ENCODE data around the gene SEMG2.
A peak's percentile ranks its signal among the peaks of the same experiment; 100 is the strongest.

SEMG2 gene

DNA sequence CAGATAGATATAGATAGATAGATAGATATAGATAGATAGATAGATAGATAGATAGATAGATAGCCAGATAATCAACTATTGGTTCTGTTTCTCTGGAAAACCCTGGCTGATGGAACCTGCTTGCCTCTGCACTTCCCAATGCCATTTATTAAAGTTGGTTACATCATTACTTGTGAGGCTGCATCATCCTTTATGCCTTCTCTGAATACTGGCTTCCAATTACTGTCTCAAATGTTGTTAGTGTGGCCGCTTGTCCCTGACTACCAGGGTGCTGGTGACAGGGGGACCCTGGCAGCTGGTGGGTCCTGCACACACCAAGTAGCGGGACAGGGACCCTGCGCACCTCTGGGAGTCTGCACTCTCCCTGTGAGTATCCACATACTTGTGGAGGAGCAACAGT, 37.1 kb downstream of the SEMG2 start:
- H3K4me2 ChIP-seq (ENCODE audit: insufficient read depth, low read length, poor library complexity, severe bottlenecking), result no peak overlapping the region
- H3K9me3 ChIP-seq (replicated peaks in 1 of 2; ENCODE audit: control insufficient read depth in 2 of 2, insufficient read depth in 1 of 2, low read depth in 1 of 2, low read length in 2 of 2), result no peaks in the 10 kb centered on the region
- H3K79me1 ChIP-seq (ENCODE audit: low read depth, low read length), result no peaks in the 10 kb centered on the region
- no peak overlapping the region for H4K8ac ChIP-seq (ENCODE audit: low read depth, low read length)
- no peak overlapping the region for H2AFZ ChIP-seq (ENCODE audit: low read length)
- no peak overlapping the region for H2AK5ac ChIP-seq (ENCODE audit: low read depth, low read length)
- H2BK120ac ChIP-seq (ENCODE audit: low read depth, low read length), result no peak overlapping the region
- WGBS, 2 donors (ENCODE audit: extremely low coverage in 2 of 2, insufficient read length in 2 of 2, insufficient replicate concordance in 1 of 2), result no CpG with 5 or more reads among the region's 3 CpGs
- H2BK15ac ChIP-seq (ENCODE audit: low read length), result no peak overlapping the region
- H4K91ac ChIP-seq (ENCODE audit: low read depth, low read length, poor library complexity), result no peak overlapping the region
- H2BK12ac ChIP-seq (ENCODE audit: low read length), result no peak overlapping the region
- DNase-seq (ENCODE audit: low spot score), result no peak
- no peak overlapping the region for H2BK5ac ChIP-seq (ENCODE audit: low read length)
- no peak overlapping the region for H3K14ac ChIP-seq (ENCODE audit: low read length)
- no peak overlapping the region for H3K9ac ChIP-seq (ENCODE audit: low read depth, low read length, poor library complexity)
- peaks cover 0 to 8% (median 0%) of the 10 kb centered on the region in 3 experiments for H3K27me3 ChIP-seq (ENCODE audit: control insufficient read depth in 3 of 3, insufficient read depth in 3 of 3, low read depth in 1 of 3, low read length in 3 of 3)
- H3K36me3 ChIP-seq (replicated peaks in 1 of 2; ENCODE audit: control insufficient read depth in 2 of 2, insufficient read depth in 2 of 2, low read length in 2 of 2), result no peaks in the 10 kb centered on the region
- no peak overlapping the region for H3K4ac ChIP-seq (ENCODE audit: low read length)
- H3K4me3 ChIP-seq (ENCODE audit: low read length in 2 of 2), result no peak overlapping the region
- H3K23ac ChIP-seq (ENCODE audit: low read depth, low read length, poor library complexity), result no peak overlapping the region
- peaks cover 12 to 17% of the 10 kb centered on the region in 2 donors for H3K4me1 ChIP-seq (ENCODE audit: control insufficient read depth in 2 of 2, insufficient read depth in 1 of 2, low read depth in 1 of 2, low read length in 2 of 2)
- no peak overlapping the region for H3K27ac ChIP-seq (replicated peaks; ENCODE audit: low read length)
- peak overlapping the region; percentile 56 for H3K18ac ChIP-seq (ENCODE audit: low read length)

DNA sequence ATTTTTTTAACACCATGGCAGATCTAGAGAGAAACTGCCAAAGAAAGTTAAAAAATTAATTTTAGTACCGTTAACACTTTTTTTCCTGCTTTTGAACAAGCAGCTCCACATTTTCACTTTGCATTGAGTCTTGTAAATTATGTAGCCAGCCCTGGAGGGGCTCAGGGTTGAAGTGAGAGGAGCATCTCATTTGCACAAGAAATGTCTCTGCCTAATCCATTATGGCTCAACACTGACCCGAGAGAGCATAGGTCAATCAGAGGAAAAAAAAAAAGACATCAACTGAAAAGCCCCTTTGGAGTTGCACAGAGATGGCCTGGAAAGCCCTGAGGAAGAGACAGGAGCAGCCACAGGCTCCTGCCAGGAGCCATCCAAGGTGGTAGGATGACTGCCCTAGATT, 37.5 kb downstream of the SEMG2 start:
- H4K8ac ChIP-seq (ENCODE audit: low read depth, low read length), result no peak overlapping the region
- no peak overlapping the region for H3K4me2 ChIP-seq (ENCODE audit: insufficient read depth, low read length, poor library complexity, severe bottlenecking)
- no peak overlapping the region for H3K18ac ChIP-seq (ENCODE audit: low read length)
- H3K14ac ChIP-seq (ENCODE audit: low read length), result no peak overlapping the region
- H3K27ac ChIP-seq (replicated peaks; ENCODE audit: low read length), result no peak overlapping the region
- no peak overlapping the region for H2BK12ac ChIP-seq (ENCODE audit: low read length)
- H3K4ac ChIP-seq (ENCODE audit: low read length), result no peak overlapping the region
- no peak overlapping the region for H2AFZ ChIP-seq (ENCODE audit: low read length)
- H3K4me3 ChIP-seq (ENCODE audit: low read length in 2 of 2), result no peak overlapping the region
- no peaks in the 10 kb centered on the region for H3K36me3 ChIP-seq (replicated peaks in 1 of 2; ENCODE audit: control insufficient read depth in 2 of 2, insufficient read depth in 2 of 2, low read length in 2 of 2)
- no peaks in the 10 kb centered on the region for H3K9me3 ChIP-seq (replicated peaks in 1 of 2; ENCODE audit: control insufficient read depth in 2 of 2, insufficient read depth in 1 of 2, low read depth in 1 of 2, low read length in 2 of 2)
- no peak overlapping the region for H2BK15ac ChIP-seq (ENCODE audit: low read length)
- H2AK5ac ChIP-seq (ENCODE audit: low read depth, low read length), result no peak overlapping the region
- H3K23ac ChIP-seq (ENCODE audit: low read depth, low read length, poor library complexity), result no peak overlapping the region
- peaks cover 12 to 17% of the 10 kb centered on the region in 2 donors for H3K4me1 ChIP-seq (ENCODE audit: control insufficient read depth in 2 of 2, insufficient read depth in 1 of 2, low read depth in 1 of 2, low read length in 2 of 2)
- peak; percentile 36 for DNase-seq (ENCODE audit: low spot score)
- H4K91ac ChIP-seq (ENCODE audit: low read depth, low read length, poor library complexity), result no peak overlapping the region
- no peaks in the 10 kb centered on the region for H3K79me1 ChIP-seq (ENCODE audit: low read depth, low read length)
- no peak overlapping the region for H2BK5ac ChIP-seq (ENCODE audit: low read length)
- peaks cover 0 to 7% (median 0%) of the 10 kb centered on the region in 3 experiments for H3K27me3 ChIP-seq (ENCODE audit: control insufficient read depth in 3 of 3, insufficient read depth in 3 of 3, low read depth in 1 of 3, low read length in 3 of 3)
- no peak overlapping the region for H2BK120ac ChIP-seq (ENCODE audit: low read depth, low read length)
- no CpG with 5 or more reads among the region's 2 CpGs for WGBS, 2 donors (ENCODE audit: extremely low coverage in 2 of 2, insufficient read length in 2 of 2, insufficient replicate concordance in 1 of 2)
- no peak overlapping the region for H3K9ac ChIP-seq (ENCODE audit: low read depth, low read length, poor library complexity)

GRCh38 chr20:45263556-45264266, 42.5 kb downstream of the SEMG2 start:
- Histone ChIP-seq H3K36me3 (replicated peaks in 1 of 2; ENCODE audit: control insufficient read depth in 2 of 2, insufficient read depth in 2 of 2, low read length in 2 of 2) (no peaks in the 10 kb centered on the region), H2BK12ac (ENCODE audit: low read length) (no peak overlapping the region), H2AFZ (ENCODE audit: low read length) (no peak overlapping the region), H2BK5ac (ENCODE audit: low read length) (no peak overlapping the region), H3K18ac (ENCODE audit: low read length) (no peak overlapping the region), H3K4ac (ENCODE audit: low read length) (no peak overlapping the region), H3K4me2 (ENCODE audit: insufficient read depth, low read length, poor library complexity, severe bottlenecking) (no peak overlapping the region), H2AK5ac (ENCODE audit: low read depth, low read length) (no peak overlapping the region), H2BK15ac (ENCODE audit: low read length) (no peak overlapping the region), H3K27ac (replicated peaks; ENCODE audit: low read length) (no peak overlapping the region), H3K79me1 (ENCODE audit: low read depth, low read length) (no peaks in the 10 kb centered on the region), H3K23ac (ENCODE audit: low read depth, low read length, poor library complexity) (no peak overlapping the region), H3K4me1 (ENCODE audit: control insufficient read depth in 2 of 2, insufficient read depth in 1 of 2, low read depth in 1 of 2, low read length in 2 of 2) (peaks cover 5 to 7% of the 10 kb centered on the region in 2 donors), H2BK120ac (ENCODE audit: low read depth, low read length) (no peak overlapping the region), H3K14ac (ENCODE audit: low read length) (no peak overlapping the region), H3K9ac (ENCODE audit: low read depth, low read length, poor library complexity) (no peak overlapping the region), H3K4me3 (ENCODE audit: low read length in 2 of 2) (no peak overlapping the region), H3K9me3 (replicated peaks in 1 of 2; ENCODE audit: control insufficient read depth in 2 of 2, insufficient read depth in 1 of 2, low read depth in 1 of 2, low read length in 2 of 2) (no peaks in the 10 kb centered on the region), H4K91ac (ENCODE audit: low read depth, low read length, poor library complexity) (no peak overlapping the region), H3K27me3 (ENCODE audit: control insufficient read depth in 3 of 3, insufficient read depth in 3 of 3, low read depth in 1 of 3, low read length in 3 of 3) (peaks cover 0 to 5% (median 0%) of the 10 kb centered on the region in 3 experiments), H4K8ac (ENCODE audit: low read depth, low read length) (no peak overlapping the region)
- no CpG with 5 or more reads among the region's 3 CpGs for WGBS, 2 donors (ENCODE audit: extremely low coverage in 2 of 2, insufficient read length in 2 of 2, insufficient replicate concordance in 1 of 2)
- DNase-seq (ENCODE audit: low spot score), result no peak

GRCh38 chr20:45266977-45267376, 45.8 kb downstream of the SEMG2 start:
- Histone ChIP-seq H2BK120ac (ENCODE audit: low read depth, low read length) (no peak overlapping the region), H4K91ac (ENCODE audit: low read depth, low read length, poor library complexity) (no peak overlapping the region), H3K18ac (ENCODE audit: low read length) (no peak overlapping the region), H3K27me3 (ENCODE audit: control insufficient read depth in 3 of 3, insufficient read depth in 3 of 3, low read depth in 1 of 3, low read length in 3 of 3) (peaks cover 0 to 2% (median 0%) of the 10 kb centered on the region in 3 experiments), H3K4me2 (ENCODE audit: insufficient read depth, low read length, poor library complexity, severe bottlenecking) (no peak overlapping the region), H2BK12ac (ENCODE audit: low read length) (no peak overlapping the region), H3K27ac (replicated peaks; ENCODE audit: low read length) (no peak overlapping the region), H4K8ac (ENCODE audit: low read depth, low read length) (no peak overlapping the region), H2AFZ (ENCODE audit: low read length) (no peak overlapping the region), H3K4me3 (ENCODE audit: low read length in 2 of 2) (no peak overlapping the region), H3K36me3 (replicated peaks in 1 of 2; ENCODE audit: control insufficient read depth in 2 of 2, insufficient read depth in 2 of 2, low read length in 2 of 2) (no peaks in the 10 kb centered on the region), H2BK5ac (ENCODE audit: low read length) (no peak overlapping the region), H3K14ac (ENCODE audit: low read length) (no peak overlapping the region), H3K23ac (ENCODE audit: low read depth, low read length, poor library complexity) (no peak overlapping the region), H2AK5ac (ENCODE audit: low read depth, low read length) (no peak overlapping the region), H2BK15ac (ENCODE audit: low read length) (no peak overlapping the region), H3K4ac (ENCODE audit: low read length) (no peak overlapping the region), H3K79me1 (ENCODE audit: low read depth, low read length) (no peaks in the 10 kb centered on the region), H3K4me1 (ENCODE audit: control insufficient read depth in 2 of 2, insufficient read depth in 1 of 2, low read depth in 1 of 2, low read length in 2 of 2) (no peaks in the 10 kb centered on the region), H3K9me3 (replicated peaks in 1 of 2; ENCODE audit: control insufficient read depth in 2 of 2, insufficient read depth in 1 of 2, low read depth in 1 of 2, low read length in 2 of 2) (no peaks in the 10 kb centered on the region), H3K9ac (ENCODE audit: low read depth, low read length, poor library complexity) (no peak overlapping the region)
- DNase-seq (ENCODE audit: low spot score), result no peak

All from neuronal stem cell (in vitro differentiated cells).